SW480 (cell line): ENCODE measurements around the gene PODXL.

Experiments used
- DNase-seq: peaks from one replicate; pipeline ENCODE4 v3.0.0-alpha.2; 2016; ENCODE audit warnings: low spot score

The PODXL gene

GRCh38 chr7:131564640-131565039 lies 8.2 kb upstream of the PODXL start:
- no peak for DNase-seq

- DNase-seq: no peak
These were observed 7.5 kb upstream of the PODXL start for GRCh38 chr7:131563918-131564317.

- DNase-seq: no peak
These were observed 6.5 kb upstream of the PODXL start for GRCh38 chr7:131562941-131563340.

- no peak for DNase-seq
These were observed 3.6 kb upstream of the PODXL start for GRCh38 chr7:131560061-131560460.

GRCh38 chr7:131557652-131558385 lies 1.4 kb upstream of the PODXL start:
- no peak for DNase-seq

- no peak for DNase-seq
These were observed 652 bp upstream of the PODXL start for GRCh38 chr7:131556909-131557651.

GRCh38 chr7:131555552-131556052 lies 826 bp downstream of the PODXL start:
- DNase-seq: no peak

- no peak for DNase-seq
These were observed 1.4 kb downstream of the PODXL start for GRCh38 chr7:131554880-131555516.

- no peak for DNase-seq
These were observed 2.5 kb downstream of the PODXL start for GRCh38 chr7:131553931-131554330.

- DNase-seq: no peak
These were observed 4.4 kb downstream of the PODXL start for GRCh38 chr7:131552053-131552452.

GRCh38 chr7:131550846-131551245 lies 5.6 kb downstream of the PODXL start:
- no peak for DNase-seq

- DNase-seq: no peak
These were observed 8.1 kb downstream of the PODXL start for GRCh38 chr7:131548371-131548770.

GRCh38 chr7:131547589-131547988 lies 8.8 kb downstream of the PODXL start:
- no peak for DNase-seq

- no peak for DNase-seq
These were observed 9.8 kb downstream of the PODXL start for GRCh38 chr7:131546583-131547141.

- peak; percentile 66 for DNase-seq
These were observed 10.3 kb downstream of the PODXL start for GRCh38 chr7:131546126-131546525.

GRCh38 chr7:131544449-131545301 lies 11.8 kb downstream of the PODXL start:
- peak; percentile 37 for DNase-seq

- no peak for DNase-seq
These were observed 12.4 kb downstream of the PODXL start for GRCh38 chr7:131544021-131544420.

GRCh38 chr7:131543298-131543697 lies 13.1 kb downstream of the PODXL start:
- DNase-seq: no peak

GRCh38 chr7:131540491-131541162 lies 15.8 kb downstream of the PODXL start:
- DNase-seq: no peak

GRCh38 chr7:131538813-131539179 lies 17.6 kb downstream of the PODXL start:
- peak; percentile 31 for DNase-seq
